Upper lobe of left lung (tissue), 6 donors: ENCODE results near the gene SACS. TPM values are rescaled to one million over a fixed set of nuclear protein-coding genes. Genes with fewer than 3 reads are reported as not detected.

ENCODE experiments used
- ATAC-seq, 2 donors: fragments of 200-7000 bp; cut with Tn5 transposase; one replicate each; pipeline ENCODE4 v1.9.1; 2022; ENCODE audit warnings: mild to moderate bottlenecking in 2 of 2, moderate library complexity in 2 of 2; ENCODE audit not compliant: low FRiP score in 2 of 2
- DNase-seq, 2 donors: peaks; one replicate each; pipeline ENCODE4 v3.0.0-alpha.2; 2019 to 2020
- H3K27ac ChIP-seq, 4 donors: fragments of 200-600 bp; sonication (generic); one replicate each; pipeline ENCODE4 v1.5.1; 2016 to 2019
- H3K27me3 ChIP-seq, 4 donors: fragments of 200-600 bp; sonication (generic); one replicate each; pipeline ENCODE4 v1.5.1; 2017 to 2019
- H3K36me3 ChIP-seq, 4 donors: fragments of 200-600 bp; sonication (generic); one replicate each; pipeline ENCODE4 v1.5.1; 2016 to 2019
- H3K4me1 ChIP-seq, 4 donors: fragments of 200-600 bp; sonication (generic); one replicate each; pipeline ENCODE4 v1.5.1; 2018 to 2019
- H3K4me3 ChIP-seq, 4 donors: fragments of 200-600 bp; sonication (generic); one replicate each; pipeline ENCODE4 v1.5.1; 2017 to 2019; ENCODE audit warnings: mild to moderate bottlenecking in 2 of 4, moderate library complexity in 1 of 4
- H3K9me3 ChIP-seq, 4 donors: fragments of 200-600 bp; sonication (generic); one replicate each; pipeline ENCODE4 v1.5.1; 2018 to 2019
- CTCF ChIP-seq, 6 experiments: fragments of 450-650 bp in 4 of 6; fragments of 200-600 bp in 2 of 6; sonication (generic) in 2 of 6; IDR thresholded peaks; one replicate each; pipeline ENCODE4 v1.5.1; 2016 to 2019; ENCODE audit warnings: antibody characterized with exemption in 6 of 6
- EP300 ChIP-seq, 4 donors: sonication (generic); formaldehyde crosslinking; IDR thresholded peaks; one replicate each; pipeline ENCODE4 v1.5.1; 2017; ENCODE audit warnings: antibody characterized with exemption in 4 of 4, control low read depth in 2 of 4
- POLR2A ChIP-seq, 4 donors: fragments of 450-650 bp; IDR thresholded peaks; one replicate each; pipeline ENCODE4 v1.5.1; 2016 to 2017; ENCODE audit warnings: antibody characterized with exemption in 4 of 4, mild to moderate bottlenecking in 2 of 4
- POLR2AphosphoS5 ChIP-seq, 2 donors: sonication (generic); formaldehyde crosslinking; IDR thresholded peaks; one replicate each; pipeline ENCODE4 v1.5.1; 2017; ENCODE audit warnings: antibody characterized with exemption in 2 of 2
- WGBS, 2 donors: methylation state at CpG; one replicate each; pipeline ENCODE4 v1.1.5; 2017 to 2018; 5-methylcytosine and 5-hydroxymethylcytosine counted together
- total RNA-seq, 6 donors: library from RNA; depleted of rRNA in 4 of 6; stranded (reverse); fragments of >200 nt in 4 of 6; gene quantifications; one replicate each; pipeline versions ENCODE4 v1.1.0 to v1.2.1, GENCODE V29; 2016 to 2021
- donor health status: DM: no; HTN: no; CAD: no; lungs with moderate emphysema.
- donor health status: DM: no; HTN: yes; CAD: no; lungs with severe emphysema.

The SACS gene
- total RNA-seq, 6 donors from 2014 or later: 2.4 to 25.1 (median 9.7) TPM

- 70 to 89% methylated on average over 3 of the region's 3 CpGs for WGBS, 2 donors
These were observed 14.4 kb upstream of the SACS start for GRCh38 chr13:23447927-23448326.

GRCh38 chr13:23445794-23446193 is 12.3 kb upstream of the SACS start:
- Histone ChIP-seq H3K27me3 (no peaks in the 10 kb centered on the region), H3K4me1 (no peaks in the 10 kb centered on the region), H3K9me3 (no peaks in the 10 kb centered on the region), H3K4me3 (no peak overlapping the region), H3K27ac (no peak overlapping the region), H3K36me3 (no peaks in the 10 kb centered on the region)
- TF ChIP-seq POLR2AphosphoS5 (IDR thresholded peaks at IDR 0.05): no peak
- no peak for TF ChIP-seq EP300 (IDR thresholded peaks at IDR 0.05)
- TF ChIP-seq CTCF (IDR thresholded peaks at IDR 0.05): no peak
- TF ChIP-seq POLR2A (IDR thresholded peaks at IDR 0.05): no peak
- ATAC-seq (peak in 1 of 2 donors; percentile 67), DNase-seq (no peak)
- WGBS, 2 donors: 38 to 44% methylated on average over 1 of the region's 1 CpG

More at GRCh38 chr13:23447927-23448326, 14.4 kb upstream of the SACS start:
- ATAC-seq: peak in 1 of 2 donors; percentile 89
- H3K27me3 ChIP-seq: no peaks in the 10 kb centered on the region
- H3K4me1 ChIP-seq: no peaks in the 10 kb centered on the region
- H3K9me3 ChIP-seq: no peaks in the 10 kb centered on the region
- no peaks in the 10 kb centered on the region for H3K36me3 ChIP-seq
- no peak for DNase-seq
- H3K4me3 ChIP-seq: no peak overlapping the region
- H3K27ac ChIP-seq: no peak overlapping the region
- TF ChIP-seq POLR2AphosphoS5 (IDR thresholded peaks at IDR 0.05) (no peak), EP300 (IDR thresholded peaks at IDR 0.05) (no peak), POLR2A (IDR thresholded peaks at IDR 0.05) (no peak), CTCF (IDR thresholded peaks at IDR 0.05) (no peak)

- WGBS, 2 donors: 74 to 92% methylated on average over 2 of the region's 2 CpGs
- ATAC-seq: no peak
- no peaks in the 10 kb centered on the region for H3K27me3 ChIP-seq
These were observed 10.4 kb upstream of the SACS start for GRCh38 chr13:23443878-23444277.

GRCh38 chr13:23443110-23443509 is 9.6 kb upstream of the SACS start:
- no peaks in the 10 kb centered on the region for H3K9me3 ChIP-seq
- no peak for ATAC-seq
- no peak overlapping the region for H3K4me3 ChIP-seq
- TF ChIP-seq POLR2A (IDR thresholded peaks at IDR 0.05) (no peak), CTCF (IDR thresholded peaks at IDR 0.05) (no peak), POLR2AphosphoS5 (IDR thresholded peaks at IDR 0.05) (no peak), EP300 (IDR thresholded peaks at IDR 0.05) (no peak)
- no peak for DNase-seq
- no peaks in the 10 kb centered on the region for H3K27me3 ChIP-seq
- H3K27ac ChIP-seq: no peak overlapping the region
- H3K36me3 ChIP-seq: no peaks in the 10 kb centered on the region
- WGBS, 2 donors: 69 to 70% methylated on average over 2 of the region's 2 CpGs
- no peaks in the 10 kb centered on the region for H3K4me1 ChIP-seq

More at GRCh38 chr13:23443878-23444277, 10.4 kb upstream of the SACS start:
- Histone ChIP-seq H3K4me1 (no peaks in the 10 kb centered on the region), H3K27ac (no peak overlapping the region), H3K36me3 (no peaks in the 10 kb centered on the region), H3K9me3 (no peaks in the 10 kb centered on the region), H3K4me3 (no peak overlapping the region)
- no peak for TF ChIP-seq EP300 (IDR thresholded peaks at IDR 0.05)
- TF ChIP-seq POLR2AphosphoS5 (IDR thresholded peaks at IDR 0.05): no peak
- TF ChIP-seq POLR2A (IDR thresholded peaks at IDR 0.05): no peak
- no peak for TF ChIP-seq CTCF (IDR thresholded peaks at IDR 0.05)
- DNase-seq: no peak
